Esophagus muscularis mucosa (tissue), 4 donors: Measurements from ENCODE around the gene TMEM8B. TPM values are rescaled to one million over a fixed set of nuclear protein-coding genes. Genes with fewer than 3 reads are reported as not detected.
A peak's percentile ranks its signal among the peaks of the same experiment; 100 is the strongest.

Experiments
- DNase-seq: peaks from one replicate; pipeline ENCODE4 v3.0.0-alpha.2; 2017; ENCODE audit errors: extremely low spot score
- H3K27ac ChIP-seq, 4 donors: fragments of 200-600 bp; sonication (generic); replicated peaks in 1 of 4; 1 replicate in 3 of 4; 2 replicates in 1 of 4; pipeline ENCODE4 v1.5.1; 2016 to 2019; ENCODE audit warnings: mild to moderate bottlenecking in 1 of 4
- H3K27me3 ChIP-seq, 4 donors: fragments of 200-600 bp; sonication (generic); one replicate each; pipeline versions ENCODE4 v1.5.1 to v1.6.0; 2016 to 2019
- H3K36me3 ChIP-seq, 4 donors: fragments of 200-600 bp; sonication (generic); one replicate each; pipeline ENCODE4 v1.5.1; 2016 to 2019
- H3K4me1 ChIP-seq, 4 donors: fragments of 200-600 bp; sonication (generic); one replicate each; pipeline ENCODE4 v1.5.1; 2016 to 2019
- H3K4me3 ChIP-seq, 4 donors: fragments of 200-600 bp; sonication (generic); 1 replicate in 2 of 4; 2 replicates in 2 of 4; pipeline ENCODE4 v1.5.1; 2016 to 2019; ENCODE audit warnings: mild to moderate bottlenecking in 4 of 4, moderate library complexity in 1 of 4
- H3K9me3 ChIP-seq, 4 donors: fragments of 200-600 bp; sonication (generic); 1 replicate in 3 of 4; 2 replicates in 1 of 4; pipeline ENCODE4 v1.5.1; 2016 to 2019
- CTCF ChIP-seq, 3 experiments: fragments of 200-600 bp in 2 of 3; fragments of 450-650 bp in 1 of 3; sonication (generic) in 2 of 3; IDR thresholded peaks; one replicate each; pipeline ENCODE4 v1.5.1; 2017 to 2019; ENCODE audit warnings: antibody characterized with exemption in 3 of 3, mild to moderate bottlenecking in 2 of 3, moderate library complexity in 1 of 3
- EP300 ChIP-seq: sonication (generic); formaldehyde crosslinking; IDR thresholded peaks from one replicate; pipeline ENCODE4 v1.6.1; 2017; ENCODE audit warnings: antibody characterized with exemption
- POLR2A ChIP-seq: fragments of 450-650 bp; IDR thresholded peaks from one replicate; pipeline ENCODE4 v1.6.1; 2017; ENCODE audit warnings: antibody characterized with exemption, moderate library complexity, mild to moderate bottlenecking, low read depth
- POLR2AphosphoS5 ChIP-seq, 2 donors: sonication (generic); formaldehyde crosslinking; IDR thresholded peaks; one replicate each; pipeline ENCODE4 v1.6.1; 2017; ENCODE audit warnings: antibody characterized with exemption in 2 of 2
- WGBS: methylation state at CpG from one replicate; pipeline ENCODE4 v1.1.5; 2018; 5-methylcytosine and 5-hydroxymethylcytosine counted together
- intact Hi-C: fragments of 100-400 bp; cut with DNase I; formaldehyde crosslinking; loops from one replicate; pipeline ENCODE4 v1.15.1; 2023
- total RNA-seq, 4 donors: library from RNA; depleted of rRNA; stranded (reverse); fragments of >200 nt; gene quantifications; one replicate each; pipeline versions ENCODE4 v1.1.0 to v1.2.1, GENCODE V29; 2016

Gene TMEM8B
- total RNA-seq, 4 donors from 2014 or later, result 10.0 to 27.0 (median 20.3) TPM

DNA sequence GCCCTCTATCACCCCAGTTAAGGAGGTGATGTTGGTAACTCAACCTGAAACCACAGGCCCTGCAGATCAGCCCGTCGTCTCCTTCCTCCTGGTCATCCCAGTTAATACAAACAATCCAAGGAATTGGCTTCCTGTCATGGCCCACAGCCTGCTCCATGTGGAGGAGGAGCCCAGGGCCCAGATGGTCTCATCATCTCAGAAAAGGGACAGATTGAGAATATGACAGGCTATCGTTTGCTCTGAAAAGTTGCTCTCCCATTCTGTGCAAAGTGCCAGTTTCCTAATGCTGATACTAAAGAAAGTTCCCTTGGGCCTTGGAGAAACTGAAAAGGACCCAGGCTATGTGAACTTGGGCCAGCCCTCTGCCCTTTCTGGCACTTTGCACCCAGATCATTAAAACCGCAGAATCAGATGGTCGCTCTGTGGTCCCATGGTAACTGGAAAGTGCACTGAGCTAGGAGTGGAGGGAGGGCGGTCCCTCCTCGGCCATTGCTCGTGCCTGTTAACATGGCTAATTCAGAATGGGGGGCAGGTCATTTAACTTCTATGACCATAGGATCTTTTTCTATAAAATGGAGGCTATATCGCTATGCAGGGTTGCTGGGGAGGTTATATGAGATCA lies 79.6 kb downstream of the TMEM8B start:
- Histone ChIP-seq H3K27me3 (no peaks in the 10 kb centered on the region), H3K4me3 (peak overlapping the region; percentile 43 to 60 (median 48)), H3K36me3 (no peaks in the 10 kb centered on the region), H3K27ac (peak overlapping the region; percentile 91 to 97 (median 93)), H3K9me3 (no peaks in the 10 kb centered on the region), H3K4me1 (peaks cover 73 to 83% (median 78%) of the 10 kb centered on the region in 4 donors)
- no peak for DNase-seq
- 47% methylated on average over 9 of the region's 9 CpGs for WGBS
- intact Hi-C loops, result no loop called here
- TF ChIP-seq EP300 (no peak), CTCF (IDR thresholded peaks at IDR 0.05) (no peak), POLR2A (no peak)

GRCh38 chr9:35909274-35909673 lies 80.2 kb downstream of the TMEM8B start, which contains the start of gene SPAAR:
SPAAR (plus strand) TSS chr9:35909490; CDS start chr9:35910464, 974 bp downstream.
- peak within 1 kb of the TSS; percentile 91 to 97 (median 93) for H3K27ac ChIP-seq
- no peaks in the 10 kb centered on the region for H3K9me3 ChIP-seq
- TF ChIP-seq CTCF (IDR thresholded peaks at IDR 0.05) (no peak), EP300 (no peak), POLR2A (no peak), POLR2AphosphoS5 (IDR thresholded peaks at IDR 0.05) (no peak)
- H3K4me1 ChIP-seq, result peaks cover 69 to 76% (median 73%) of the 10 kb centered on the region in 4 donors
- WGBS, result 70% methylated on average over 11 of the region's 11 CpGs
- no peak for DNase-seq
- intact Hi-C loops, result no loop called here
- H3K4me3 ChIP-seq, result peak within 1 kb of the TSS; percentile 43 to 60 (median 48)
- H3K27me3 ChIP-seq, result no peaks in the 10 kb centered on the region
- H3K36me3 ChIP-seq, result no peaks in the 10 kb centered on the region

DNA sequence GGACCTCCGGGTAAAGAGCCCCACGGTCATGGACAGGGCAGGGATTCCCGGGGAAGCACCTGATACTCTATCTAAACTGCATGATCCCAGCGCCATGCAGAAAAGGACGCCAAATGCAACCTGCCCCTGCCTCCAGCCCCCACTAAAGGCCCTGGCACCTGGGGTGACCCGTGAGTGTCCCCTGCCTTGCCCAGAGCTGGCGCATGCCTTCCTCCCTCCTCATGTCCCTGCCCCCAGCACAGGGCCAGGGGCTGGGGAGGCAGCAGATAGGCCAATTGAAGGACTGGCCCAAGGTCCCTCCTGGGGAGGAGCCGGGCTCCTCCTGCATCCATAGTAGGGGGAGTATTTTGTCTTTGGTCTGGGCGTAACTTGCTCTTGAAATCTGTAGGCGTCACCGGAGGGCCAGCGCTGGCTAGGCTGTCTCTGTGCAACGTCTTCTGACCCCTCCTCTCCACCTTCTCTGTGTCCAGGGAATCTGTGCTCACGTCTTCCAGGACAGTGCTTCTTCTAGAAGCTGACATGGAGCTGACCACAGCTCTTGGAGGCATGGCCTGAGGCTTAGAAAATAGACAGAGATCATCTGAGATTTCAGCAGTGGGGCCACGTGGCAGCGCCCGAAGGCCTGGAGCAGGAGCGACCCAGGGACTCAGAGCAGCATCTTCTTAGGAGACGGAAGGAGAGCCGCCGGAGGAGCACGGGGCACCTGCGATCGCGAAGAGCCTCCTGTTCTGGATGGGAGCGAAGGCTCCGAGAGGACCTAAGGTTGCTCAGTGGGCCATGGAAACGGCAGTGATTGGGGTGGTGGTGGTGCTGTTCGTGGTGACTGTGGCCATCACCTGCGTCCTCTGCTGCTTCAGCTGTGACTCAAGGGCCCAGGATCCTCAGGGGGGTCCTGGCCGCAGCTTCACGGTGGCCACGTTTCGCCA lies 80.9 kb downstream of the TMEM8B start:
- Histone ChIP-seq H3K9me3 (no peaks in the 10 kb centered on the region), H3K27ac (peak overlapping the region; percentile 91 to 97 (median 93)), H3K4me1 (peaks cover 69 to 76% (median 73%) of the 10 kb centered on the region in 4 donors), H3K36me3 (no peaks in the 10 kb centered on the region), H3K4me3 (peak overlapping the region; percentile 7 to 32 (median 22)), H3K27me3 (no peaks in the 10 kb centered on the region)
- WGBS, result 82% methylated on average over 31 of the region's 34 CpGs
- intact Hi-C loops, result no loop called here
- TF ChIP-seq CTCF (IDR thresholded peaks at IDR 0.05), result no peak
- peak; percentile 37 to 44 for TF ChIP-seq POLR2AphosphoS5 (IDR thresholded peaks at IDR 0.05)
- DNase-seq, result no peak

DNA sequence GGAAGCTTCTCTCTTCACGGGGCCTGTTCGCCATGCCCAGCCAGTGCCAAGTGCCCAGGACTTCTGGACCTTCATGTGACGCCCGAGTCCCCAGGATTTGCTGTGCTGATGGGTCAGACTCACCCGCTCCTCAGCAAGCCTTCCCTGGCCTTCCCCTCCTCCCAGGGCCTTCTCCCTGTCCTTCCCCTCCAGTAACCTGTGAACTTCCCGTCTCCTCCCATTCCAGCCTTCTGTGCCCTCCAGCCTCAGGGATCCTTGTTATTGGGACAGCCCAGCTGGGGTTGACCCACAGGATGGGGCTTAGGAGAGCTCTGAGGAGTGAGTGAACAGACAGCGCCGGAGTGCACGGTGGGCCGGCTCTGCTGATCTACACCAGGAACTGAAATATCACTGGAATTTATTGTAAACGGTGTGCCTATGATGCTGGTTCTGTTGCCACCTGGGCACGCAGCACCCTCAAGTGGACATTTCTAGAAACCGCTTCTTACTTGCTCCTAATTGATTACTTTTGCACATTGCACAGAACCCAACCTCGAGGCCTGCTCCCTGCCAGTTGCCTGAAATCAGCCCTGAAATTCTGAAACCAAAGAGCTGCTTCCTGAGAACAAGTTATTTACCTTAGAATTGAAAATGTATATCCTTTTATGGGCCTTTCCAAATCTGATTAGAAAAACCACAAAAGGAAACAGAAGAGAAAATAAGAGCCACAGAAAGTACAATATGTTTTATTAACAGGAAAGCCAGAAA lies 81.8 kb downstream of the TMEM8B start:
- intact Hi-C loops, result no loop called here
- no peak for DNase-seq
- Histone ChIP-seq H3K27ac (peak overlapping the region; percentile 91 to 97 (median 93)), H3K9me3 (no peaks in the 10 kb centered on the region), H3K36me3 (no peaks in the 10 kb centered on the region), H3K4me1 (peaks cover 67 to 75% (median 69%) of the 10 kb centered on the region in 4 donors), H3K4me3 (peak overlapping the region; percentile 7 to 32 (median 22)), H3K27me3 (no peaks in the 10 kb centered on the region)
- TF ChIP-seq POLR2AphosphoS5 (IDR thresholded peaks at IDR 0.05) (peak; percentile 35 to 59), CTCF (IDR thresholded peaks at IDR 0.05) (peak; percentile 48 to 71 (median 66)), EP300 (no peak)
- WGBS, result 60% methylated on average over 10 of the region's 14 CpGs
